Tibial artery (tissue), 4 donors: ENCODE results near the gene KCNMA1.

Experiments used
- DNase-seq, 2 donors: peaks; one replicate each; pipeline ENCODE4 v3.0.0-alpha.2; 2019
- H3K27ac ChIP-seq, 2 donors: fragments of 200-600 bp; sonication (generic) in 1 of 2; 1 replicate in 1 of 2; 2 replicates in 1 of 2; pipeline ENCODE4 v1.5.1; 2018 to 2019; ENCODE audit warnings: mild to moderate bottlenecking in 1 of 2
- H3K27me3 ChIP-seq, 2 donors: fragments of 200-600 bp; sonication (generic) in 1 of 2; one replicate each; pipeline versions ENCODE4 v1.5.1 to v1.6.0; 2016 to 2019
- H3K36me3 ChIP-seq, 3 donors: fragments of 200-600 bp; sonication (generic) in 2 of 3; one replicate each; pipeline ENCODE4 v1.5.1; 2016 to 2019; ENCODE audit warnings: mild to moderate bottlenecking in 2 of 3
- H3K4me1 ChIP-seq, 4 donors: fragments of 200-600 bp; sonication (generic) in 2 of 4; 1 replicate in 3 of 4; 2 replicates in 1 of 4; pipeline ENCODE4 v1.5.1; 2016 to 2019
- H3K4me3 ChIP-seq, 2 donors: fragments of 200-600 bp; sonication (generic) in 1 of 2; 1 replicate in 1 of 2; 2 replicates in 1 of 2; pipeline ENCODE4 v1.5.1; 2018 to 2019; ENCODE audit warnings: mild to moderate bottlenecking in 2 of 2
- H3K9me3 ChIP-seq, 3 donors: fragments of 200-600 bp; sonication (generic) in 1 of 3; one replicate each; pipeline ENCODE4 v1.5.1; 2016 to 2019
- intact Hi-C: fragments of 100-400 bp; cut with DNase I; formaldehyde crosslinking; loops from one replicate; pipeline ENCODE4 v1.15.0; 2023; ENCODE audit warnings: low total_unique reads
- TF ChIP-seq, protein P1 (sequence below), 2 experiments: fragments of 200-600 bp in 1 of 2; fragments of 450-650 bp in 1 of 2; IDR thresholded peaks; one replicate each; pipeline ENCODE4 v1.5.1; 2017 to 2019; ENCODE audit warnings: antibody characterized with exemption in 2 of 2, mild to moderate bottlenecking in 1 of 2, moderate library complexity in 1 of 2

The KCNMA1 gene

DNA sequence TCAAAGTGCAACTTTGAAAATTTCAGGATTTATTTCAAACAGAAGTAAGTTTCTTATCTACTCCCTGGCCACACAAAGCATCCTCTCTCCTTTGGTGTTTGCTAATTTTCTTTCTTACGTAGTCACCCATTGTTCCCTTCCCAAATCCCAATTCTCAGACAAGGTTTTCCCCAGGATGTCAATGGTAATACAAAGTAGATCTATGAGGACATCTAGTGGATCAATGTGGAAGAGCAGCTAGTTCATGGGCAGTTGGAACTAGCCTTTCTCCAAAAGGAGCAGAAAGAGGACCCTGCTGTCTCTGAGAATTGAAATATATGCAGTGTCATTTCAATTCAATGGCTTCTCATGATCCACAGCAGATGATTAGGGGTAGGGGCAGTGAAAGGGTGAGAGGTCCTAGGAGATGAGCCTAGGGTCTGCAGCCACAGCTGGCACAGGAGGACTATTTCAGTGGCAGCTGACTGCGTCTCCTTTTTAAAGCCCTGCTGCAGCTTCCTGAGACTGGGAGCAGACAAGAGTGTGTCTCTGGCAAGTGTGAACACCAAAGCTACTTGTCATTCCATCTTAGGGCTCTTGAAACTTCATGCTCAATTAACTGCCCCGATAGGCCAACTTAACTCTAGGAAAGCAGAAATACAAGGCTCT lies 632.6 kb downstream of the KCNMA1 start:
- TF ChIP-seq, protein P1, sequence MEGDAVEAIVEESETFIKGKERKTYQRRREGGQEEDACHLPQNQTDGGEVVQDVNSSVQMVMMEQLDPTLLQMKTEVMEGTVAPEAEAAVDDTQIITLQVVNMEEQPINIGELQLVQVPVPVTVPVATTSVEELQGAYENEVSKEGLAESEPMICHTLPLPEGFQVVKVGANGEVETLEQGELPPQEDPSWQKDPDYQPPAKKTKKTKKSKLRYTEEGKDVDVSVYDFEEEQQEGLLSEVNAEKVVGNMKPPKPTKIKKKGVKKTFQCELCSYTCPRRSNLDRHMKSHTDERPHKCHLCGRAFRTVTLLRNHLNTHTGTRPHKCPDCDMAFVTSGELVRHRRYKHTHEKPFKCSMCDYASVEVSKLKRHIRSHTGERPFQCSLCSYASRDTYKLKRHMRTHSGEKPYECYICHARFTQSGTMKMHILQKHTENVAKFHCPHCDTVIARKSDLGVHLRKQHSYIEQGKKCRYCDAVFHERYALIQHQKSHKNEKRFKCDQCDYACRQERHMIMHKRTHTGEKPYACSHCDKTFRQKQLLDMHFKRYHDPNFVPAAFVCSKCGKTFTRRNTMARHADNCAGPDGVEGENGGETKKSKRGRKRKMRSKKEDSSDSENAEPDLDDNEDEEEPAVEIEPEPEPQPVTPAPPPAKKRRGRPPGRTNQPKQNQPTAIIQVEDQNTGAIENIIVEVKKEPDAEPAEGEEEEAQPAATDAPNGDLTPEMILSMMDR (IDR thresholded peaks at IDR 0.05), result peak; percentile 75 to 86
- Histone ChIP-seq H3K9me3 (no peaks in the 10 kb centered on the region), H3K27me3 (no peaks in the 10 kb centered on the region), H3K4me3 (no peak overlapping the region), H3K4me1 (peaks cover 0 to 20% (median 9%) of the 10 kb centered on the region in 4 donors), H3K27ac (peak overlapping the region; percentile 7 to 20), H3K36me3 (no peaks in the 10 kb centered on the region)
- no peak for DNase-seq
- intact Hi-C loops, result loop anchor here (5.0 kb wide), 1 partner anchor 1608 kb away; no protein-coding TSS in a partner anchor

GRCh38 chr10:77002872-77003271 lies 634.7 kb downstream of the KCNMA1 start:
- H3K27me3 ChIP-seq, result no peaks in the 10 kb centered on the region
- no peak overlapping the region for H3K4me3 ChIP-seq
- intact Hi-C loops, result no loop called here
- TF ChIP-seq, protein P1 (IDR thresholded peaks at IDR 0.05), result no peak
- no peak for DNase-seq
- peaks cover 0 to 11% (median 7%) of the 10 kb centered on the region in 4 donors for H3K4me1 ChIP-seq
- H3K27ac ChIP-seq, result no peak overlapping the region
- H3K9me3 ChIP-seq, result no peaks in the 10 kb centered on the region
- no peaks in the 10 kb centered on the region for H3K36me3 ChIP-seq

DNA sequence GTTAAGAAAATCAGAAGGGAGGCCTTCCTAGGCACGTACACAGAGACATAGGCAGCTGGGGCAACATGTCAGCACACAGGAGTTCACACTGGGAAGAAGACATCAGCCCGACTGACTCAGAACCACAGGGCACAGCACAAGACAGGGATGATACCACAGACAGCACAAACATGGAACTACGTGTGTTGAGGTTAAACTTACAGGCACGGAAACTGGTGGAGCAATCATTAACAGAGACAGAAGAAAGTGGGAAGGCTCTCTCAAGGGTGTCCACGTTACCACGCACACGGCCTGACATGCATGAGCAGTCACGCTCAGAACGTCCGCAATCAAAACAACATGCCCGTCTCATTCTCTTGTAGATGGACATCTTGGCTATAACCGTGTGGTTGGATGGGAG lies 636.4 kb downstream of the KCNMA1 start:
- no peak for DNase-seq
- Histone ChIP-seq H3K27ac (no peak overlapping the region), H3K9me3 (no peaks in the 10 kb centered on the region), H3K36me3 (no peaks in the 10 kb centered on the region), H3K27me3 (no peaks in the 10 kb centered on the region), H3K4me3 (no peak overlapping the region), H3K4me1 (peaks cover 0 to 8% (median 6%) of the 10 kb centered on the region in 4 donors)
- intact Hi-C loops, result no loop called here
- TF ChIP-seq, protein P1 (IDR thresholded peaks at IDR 0.05), result no peak

GRCh38 chr10:76998451-76998850 lies 639.2 kb downstream of the KCNMA1 start:
- intact Hi-C loops, result no loop called here
- H3K4me3 ChIP-seq, result no peak overlapping the region
- H3K9me3 ChIP-seq, result no peaks in the 10 kb centered on the region
- TF ChIP-seq, protein P1 (IDR thresholded peaks at IDR 0.05), result no peak
- H3K36me3 ChIP-seq, result no peaks in the 10 kb centered on the region
- H3K27ac ChIP-seq, result no peak overlapping the region
- H3K27me3 ChIP-seq, result no peaks in the 10 kb centered on the region
- no peak for DNase-seq
- H3K4me1 ChIP-seq, result peaks cover 0 to under 1% (median 0%) of the 10 kb centered on the region in 4 donors

- Histone ChIP-seq H3K9me3 (no peaks in the 10 kb centered on the region), H3K4me1 (peaks cover 0 to 8% (median 2%) of the 10 kb centered on the region in 4 donors), H3K36me3 (no peaks in the 10 kb centered on the region), H3K4me3 (no peak overlapping the region), H3K27me3 (no peaks in the 10 kb centered on the region), H3K27ac (no peak overlapping the region)
- TF ChIP-seq, protein P1 (IDR thresholded peaks at IDR 0.05), result no peak
- intact Hi-C loops, result no loop called here
- DNase-seq, result no peak
Measured at GRCh38 chr10:76997631-76998030, 640.0 kb downstream of the KCNMA1 start.
